ENCODE data around the gene PTPRT. TPM values are rescaled to one million over a fixed set of nuclear protein-coding genes. Genes with fewer than 3 reads are reported as not detected.

PTPRT gene
- total and polyA plus RNA-seq, 10 of the 15 experiments (the other 5 are each of a cell fraction or from before 2014, with no cell fraction given), result not detected

GRCh38 chr20:42441196-42441863 is 748.4 kb downstream of the PTPRT start:
- Histone ChIP-seq H3K9ac (ENCODE audit: control insufficient read depth, insufficient read depth, low read length) (no peak overlapping the region), H3K79me2 (ENCODE audit: control insufficient read depth, insufficient read depth, low read length) (no peaks in the 10 kb centered on the region), H3K4me3 (no peak overlapping the region), H3K4me2 (ENCODE audit: control insufficient read depth, insufficient read depth) (no peak overlapping the region), H3K27ac (ENCODE audit: control insufficient read depth, insufficient read depth) (no peak overlapping the region), H3K36me3 (ENCODE audit: control insufficient read depth in 2 of 2, insufficient read depth in 2 of 2, low read length in 1 of 2) (no peaks in the 10 kb centered on the region), H3K9me3 (replicated peaks; ENCODE audit: control insufficient read depth, insufficient read depth, low read length) (no peaks in the 10 kb centered on the region), H3K27me3 (replicated peaks in 1 of 2; ENCODE audit: control insufficient read depth in 2 of 2, insufficient read depth in 2 of 2, low read length in 1 of 2) (no peaks in the 10 kb centered on the region), H2AFZ (ENCODE audit: control insufficient read depth, low read depth, low read length) (no peak overlapping the region), H4K20me1 (ENCODE audit: control insufficient read depth, insufficient read depth) (no peaks in the 10 kb centered on the region), H3K4me1 (ENCODE audit: control insufficient read depth, insufficient read depth, low read length) (no peaks in the 10 kb centered on the region)
- no TSS peak for BruUV-seq (replicated peaks)
- ChIA-PET CTCF (no interaction called here), SMC1A (ENCODE audit: uncharacterized antibody, unreplicated experiment) (no interaction called here), POLR2A (no interaction called here), RAD21 (ENCODE audit: unreplicated experiment) (no interaction called here)
- FAIRE-seq (no peak), ATAC-seq (no peak), DNase-seq (ENCODE audit: low read depth, low spot score) (no peak)
- intact Hi-C loops (cut with micrococcal nuclease; ENCODE audit: unreplicated experiment), result no loop called here
- 25% methylated on average over 11 of the region's 11 CpGs for WGBS (ENCODE audit: insufficient coverage, insufficient replicate concordance, low lambda C conversion rate, missing lambda C conversion rate)
- no peak for TF ChIP-seq PML (IDR thresholded peaks at IDR 0.05; ENCODE audit: low read length)
- TF ChIP-seq, protein P1, sequence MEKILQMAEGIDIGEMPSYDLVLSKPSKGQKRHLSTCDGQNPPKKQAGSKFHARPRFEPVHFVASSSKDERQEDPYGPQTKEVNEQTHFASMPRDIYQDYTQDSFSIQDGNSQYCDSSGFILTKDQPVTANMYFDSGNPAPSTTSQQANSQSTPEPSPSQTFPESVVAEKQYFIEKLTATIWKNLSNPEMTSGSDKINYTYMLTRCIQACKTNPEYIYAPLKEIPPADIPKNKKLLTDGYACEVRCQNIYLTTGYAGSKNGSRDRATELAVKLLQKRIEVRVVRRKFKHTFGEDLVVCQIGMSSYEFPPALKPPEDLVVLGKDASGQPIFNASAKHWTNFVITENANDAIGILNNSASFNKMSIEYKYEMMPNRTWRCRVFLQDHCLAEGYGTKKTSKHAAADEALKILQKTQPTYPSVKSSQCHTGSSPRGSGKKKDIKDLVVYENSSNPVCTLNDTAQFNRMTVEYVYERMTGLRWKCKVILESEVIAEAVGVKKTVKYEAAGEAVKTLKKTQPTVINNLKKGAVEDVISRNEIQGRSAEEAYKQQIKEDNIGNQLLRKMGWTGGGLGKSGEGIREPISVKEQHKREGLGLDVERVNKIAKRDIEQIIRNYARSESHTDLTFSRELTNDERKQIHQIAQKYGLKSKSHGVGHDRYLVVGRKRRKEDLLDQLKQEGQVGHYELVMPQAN (conservative IDR thresholded peaks at IDR 0.05), result no peak
- no peak for TF ChIP-seq ZSCAN29 (IDR thresholded peaks at IDR 0.05)
- TF ChIP-seq SUPT20H (IDR thresholded peaks at IDR 0.05; ENCODE audit: borderline replicate concordance, control insufficient read depth, low read depth, low read length), result no peak
- TF ChIP-seq CBX3 (IDR thresholded peaks at IDR 0.05; ENCODE audit: borderline replicate concordance, low read depth), result no peak
- TF ChIP-seq EP300 (IDR thresholded peaks at IDR 0.05; ENCODE audit: borderline replicate concordance in 1 of 2, control insufficient read depth in 1 of 2, low read depth in 2 of 2, low read length in 2 of 2), result no peak
- in situ Hi-C loops (cut with MboI), result no loop called here
